ENCODE data around the gene POMGNT2.

Gene POMGNT2

DNA sequence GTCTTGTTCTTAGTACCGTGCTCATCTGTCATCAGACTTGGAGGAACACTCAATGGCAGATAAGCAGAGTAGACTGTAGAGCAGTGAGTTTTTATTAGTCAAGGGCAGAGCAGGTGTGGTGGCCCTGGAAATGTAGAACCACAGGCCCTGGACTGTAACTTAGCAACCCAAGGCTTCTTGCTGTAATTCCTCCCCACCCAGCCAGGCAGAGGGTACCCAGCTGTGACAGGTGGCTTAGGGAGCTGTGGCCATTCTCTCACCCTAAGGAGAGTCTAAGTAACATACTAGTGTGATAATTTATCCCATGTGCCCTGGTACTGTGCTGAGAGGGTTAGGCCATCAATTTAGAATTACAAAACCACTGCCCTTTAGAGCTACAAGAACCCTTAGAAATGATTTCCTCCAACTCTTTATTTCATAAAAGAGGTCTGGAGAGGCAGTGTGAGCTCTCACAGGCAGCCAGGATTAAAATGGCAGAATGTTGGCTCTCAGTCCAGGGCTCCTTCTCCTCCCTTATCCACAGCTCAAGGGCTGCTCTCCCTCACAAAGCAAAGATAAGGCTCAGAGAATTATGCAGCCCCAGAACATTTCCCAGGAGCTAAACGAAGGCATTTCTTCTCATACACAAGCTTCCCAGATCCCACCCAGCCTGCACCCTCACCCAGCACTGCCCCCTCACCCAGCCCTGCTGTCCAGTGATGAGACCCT is 3.0 kb downstream of the POMGNT2 start:
- no peak for DNase-seq (ENCODE audit: low read depth)

DNA sequence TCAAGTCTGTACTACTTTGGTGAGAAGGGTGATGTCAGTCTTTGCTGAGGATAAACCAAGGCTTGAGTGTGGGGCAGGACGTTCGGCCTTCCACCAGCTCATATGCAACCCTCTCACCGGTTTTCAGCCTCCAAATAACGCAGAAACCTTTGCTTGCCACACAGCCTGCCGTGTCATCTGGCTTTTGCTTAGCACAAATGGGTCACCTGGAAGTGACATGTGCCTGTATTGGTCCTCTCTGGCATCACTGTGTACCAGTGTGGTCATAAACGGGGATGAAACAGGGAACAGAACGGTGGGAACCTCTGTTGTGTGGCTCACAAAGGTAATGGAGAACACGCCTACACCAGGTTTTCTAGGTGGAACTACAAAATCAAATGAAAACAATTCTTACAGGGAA is 7.1 kb downstream of the POMGNT2 start:
- DNase-seq (ENCODE audit: low read depth): no peak

DNA sequence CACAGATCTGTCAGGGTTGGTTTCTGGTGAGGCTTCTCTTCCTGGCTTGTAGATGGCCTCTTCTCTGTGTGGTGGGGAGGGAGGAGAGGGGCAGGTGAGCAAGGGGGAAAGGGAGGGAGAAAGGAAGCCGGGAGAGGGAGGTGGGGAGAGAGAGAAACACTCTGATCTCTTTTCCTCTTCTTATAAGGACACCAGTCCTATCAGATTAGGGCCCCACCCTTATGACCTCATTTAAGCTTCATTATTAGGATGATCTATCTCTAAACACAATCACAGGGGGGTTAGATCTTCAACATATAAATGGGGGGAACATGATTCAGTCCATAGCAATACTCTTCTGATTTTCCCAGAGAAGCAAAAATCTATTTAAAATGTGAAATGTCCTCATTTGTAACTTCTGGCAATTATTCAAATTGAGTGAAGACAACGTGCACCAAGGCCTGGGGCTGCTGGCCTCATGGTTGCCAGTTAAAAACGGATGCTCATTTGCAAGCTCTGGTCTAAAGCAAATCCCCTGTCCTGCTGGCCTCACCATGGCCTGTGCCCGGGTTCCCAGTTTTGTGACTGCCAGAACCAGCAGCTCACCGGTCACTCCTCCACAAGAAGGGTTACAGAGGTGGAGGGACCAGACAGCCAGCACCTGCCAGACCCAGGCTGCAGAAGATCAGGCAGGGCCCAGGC is 8.3 kb downstream of the POMGNT2 start:
- no peak for DNase-seq (ENCODE audit: low read depth)

DNA sequence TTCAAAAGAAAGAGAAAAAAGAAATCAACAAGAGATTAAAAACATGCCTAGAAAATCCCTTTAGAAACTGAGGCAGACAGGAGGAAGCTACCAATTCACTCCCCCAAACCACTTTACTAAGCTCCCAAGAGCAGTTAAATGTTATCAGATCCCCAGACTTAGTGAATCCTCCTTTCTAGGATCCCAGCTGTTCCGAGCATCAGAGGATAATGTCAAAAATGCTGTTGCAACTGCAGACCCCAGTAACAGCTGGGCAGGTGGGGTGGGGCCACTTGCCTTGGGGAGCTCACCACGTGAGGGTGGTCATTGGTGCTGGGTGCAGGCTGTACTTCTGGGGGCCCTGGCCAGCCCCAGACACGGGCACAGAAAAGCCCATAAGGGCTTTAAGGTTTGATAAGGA is 9.1 kb downstream of the POMGNT2 start:
- DNase-seq (ENCODE audit: low read depth): no peak

DNA sequence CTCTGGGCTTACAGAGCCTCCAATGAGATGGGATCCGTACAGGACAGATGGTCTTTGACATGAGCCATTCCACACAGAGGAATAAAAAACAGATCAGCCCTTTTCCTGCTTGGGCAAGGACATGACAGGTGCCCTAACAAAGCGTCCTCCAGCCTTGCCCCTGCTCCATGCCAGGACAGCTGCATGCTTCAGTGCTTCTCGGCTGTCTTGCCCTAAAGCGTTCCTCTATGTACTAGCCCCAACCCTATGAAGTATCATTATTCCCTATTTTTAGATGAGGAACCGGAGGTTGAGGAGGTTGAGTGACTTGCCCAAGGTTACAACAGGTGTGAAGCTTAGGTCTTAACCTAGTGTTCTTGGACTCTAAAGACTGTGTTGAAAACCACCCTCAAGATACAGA is 10.5 kb downstream of the POMGNT2 start:
- no peak for DNase-seq (ENCODE audit: low read depth)

DNA sequence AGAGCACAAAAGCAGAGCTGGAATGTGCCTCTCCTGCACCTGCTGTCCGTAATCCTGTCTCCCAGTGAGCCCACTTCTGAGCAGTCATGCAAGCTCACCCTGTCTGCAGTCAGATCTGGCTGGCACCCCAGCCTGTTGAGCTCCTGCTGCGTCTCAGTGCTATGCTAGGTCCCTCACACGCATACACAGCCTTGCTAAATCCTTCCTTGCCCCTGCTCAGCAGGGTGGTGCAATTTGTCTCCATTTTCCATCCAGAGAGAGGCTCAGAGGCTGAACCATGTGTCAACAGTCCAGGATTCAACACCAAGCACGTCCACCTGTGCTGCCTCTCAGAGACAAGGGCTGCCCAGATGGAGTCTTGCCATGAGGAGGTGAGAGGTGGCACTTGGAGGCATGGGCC is 11.0 kb downstream of the POMGNT2 start:
- DNase-seq (ENCODE audit: low read depth): no peak

DNA sequence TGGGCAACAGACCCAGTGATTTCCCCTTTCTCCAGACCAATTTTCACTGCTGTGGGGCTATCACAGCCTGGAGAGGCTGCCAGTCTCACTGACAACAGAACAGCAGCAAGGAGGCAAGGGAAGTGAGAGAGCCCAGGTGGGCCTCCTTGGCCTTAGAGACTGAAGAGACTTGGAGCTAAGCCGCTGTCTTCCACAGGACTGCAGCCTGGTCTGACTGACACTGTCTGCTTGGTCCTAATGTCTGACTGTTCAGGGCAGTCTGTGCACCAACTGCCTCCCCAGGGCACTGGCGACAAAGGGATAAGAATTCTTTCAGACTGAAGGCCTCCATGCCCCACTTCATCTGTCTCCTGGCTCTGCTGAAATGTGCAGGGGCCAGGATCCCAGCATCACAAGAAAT is 11.5 kb downstream of the POMGNT2 start:
- no peak for DNase-seq (ENCODE audit: low read depth)

DNA sequence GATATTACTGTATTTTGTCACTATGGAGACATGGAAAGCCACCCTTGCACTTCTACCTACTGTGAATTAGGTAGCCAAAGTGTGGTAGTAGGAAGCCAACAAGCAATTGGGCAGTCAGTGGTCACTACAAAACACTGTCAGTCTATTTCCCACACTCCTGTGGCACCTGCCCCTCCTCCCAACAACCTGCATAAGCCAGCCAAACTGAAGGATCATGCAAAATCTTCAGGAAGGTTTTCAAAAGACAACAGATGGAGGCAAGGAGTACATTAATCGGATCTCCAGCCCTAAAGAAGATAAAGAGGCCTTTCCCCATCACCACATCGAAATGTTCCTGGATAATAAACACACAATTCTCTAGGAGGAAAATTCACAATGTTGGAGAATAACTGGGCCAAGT is 11.9 kb downstream of the POMGNT2 start:
- DNase-seq (ENCODE audit: low read depth): no peak

DNA sequence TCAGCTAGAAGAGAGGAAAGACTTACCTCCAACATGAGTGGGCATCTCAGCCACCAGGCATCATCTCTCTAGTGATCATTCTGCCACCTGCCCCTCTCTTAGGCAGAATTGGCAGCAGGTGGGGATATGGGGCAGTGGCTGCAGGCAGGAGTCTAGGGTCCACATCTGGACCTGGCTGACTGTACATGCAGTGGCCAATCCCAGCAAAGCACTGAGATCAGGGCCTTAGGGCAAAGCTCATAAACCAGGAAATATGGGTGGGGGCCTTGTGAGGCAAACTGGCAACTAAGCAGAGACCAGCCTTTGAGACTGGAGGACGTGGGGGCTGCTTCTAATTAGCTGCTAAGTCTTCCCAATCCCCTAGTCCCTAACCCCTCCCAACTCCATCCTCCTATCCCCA is 12.9 kb downstream of the POMGNT2 start:
- DNase-seq (ENCODE audit: low read depth): no peak

DNA sequence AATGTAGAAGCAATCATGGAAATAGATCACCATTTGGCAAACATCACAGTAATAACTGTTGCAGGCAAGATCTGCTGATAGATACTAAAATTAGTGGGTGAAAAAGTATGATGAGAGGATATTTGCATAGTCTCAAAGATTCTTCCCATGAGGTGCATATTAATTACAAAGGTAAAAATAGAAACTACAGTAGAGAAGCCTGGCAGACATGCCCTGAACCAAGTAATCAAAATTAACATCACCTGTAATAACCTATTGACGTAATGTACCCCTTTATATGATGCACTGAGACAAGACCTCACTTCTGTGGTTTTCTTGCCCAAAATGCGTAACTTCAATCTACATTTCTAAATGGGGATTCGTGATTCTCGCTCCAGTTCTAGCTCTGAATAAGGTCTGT is 14.4 kb downstream of the POMGNT2 start:
- no peak for DNase-seq (ENCODE audit: low read depth)

DNA sequence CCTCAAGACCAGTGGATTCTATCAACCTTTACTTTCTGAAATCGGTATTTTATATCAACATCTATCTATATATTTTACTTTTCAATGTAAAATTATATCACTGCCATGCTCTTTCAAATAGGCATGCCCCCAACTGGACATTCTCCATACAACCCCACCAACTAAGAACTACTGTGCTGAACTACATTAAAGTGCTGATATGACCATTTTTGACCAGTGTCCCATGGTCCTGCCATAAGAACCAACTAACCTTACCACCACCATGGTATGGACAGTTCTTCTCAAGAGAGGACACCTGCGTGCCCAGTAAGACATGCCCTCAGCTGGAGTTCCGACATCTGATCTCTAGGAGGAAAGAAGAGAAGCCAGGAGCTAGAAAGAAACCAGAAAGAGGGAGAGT is 15.6 kb downstream of the POMGNT2 start:
- DNase-seq (ENCODE audit: low read depth): no peak

DNA sequence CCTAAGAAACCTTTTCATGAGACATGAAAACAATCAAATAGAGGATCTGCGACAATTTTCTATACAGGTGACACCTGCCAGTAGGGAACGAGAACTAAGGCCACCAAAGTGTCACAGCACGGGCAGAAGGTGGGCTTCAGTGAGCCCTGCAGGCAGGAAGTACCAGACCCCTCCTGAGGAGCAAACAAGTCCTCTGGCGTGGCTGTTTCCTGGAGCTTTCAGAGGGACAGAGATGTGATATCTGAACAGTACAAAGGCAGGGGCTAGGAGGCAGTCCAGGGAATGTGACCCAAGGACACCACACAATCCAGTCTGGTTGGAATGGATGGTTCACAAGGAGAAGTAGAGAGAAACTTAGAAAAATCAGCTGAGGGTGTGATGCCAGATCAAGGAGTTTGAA is 16.8 kb downstream of the POMGNT2 start:
- no peak for DNase-seq (ENCODE audit: low read depth)

DNA sequence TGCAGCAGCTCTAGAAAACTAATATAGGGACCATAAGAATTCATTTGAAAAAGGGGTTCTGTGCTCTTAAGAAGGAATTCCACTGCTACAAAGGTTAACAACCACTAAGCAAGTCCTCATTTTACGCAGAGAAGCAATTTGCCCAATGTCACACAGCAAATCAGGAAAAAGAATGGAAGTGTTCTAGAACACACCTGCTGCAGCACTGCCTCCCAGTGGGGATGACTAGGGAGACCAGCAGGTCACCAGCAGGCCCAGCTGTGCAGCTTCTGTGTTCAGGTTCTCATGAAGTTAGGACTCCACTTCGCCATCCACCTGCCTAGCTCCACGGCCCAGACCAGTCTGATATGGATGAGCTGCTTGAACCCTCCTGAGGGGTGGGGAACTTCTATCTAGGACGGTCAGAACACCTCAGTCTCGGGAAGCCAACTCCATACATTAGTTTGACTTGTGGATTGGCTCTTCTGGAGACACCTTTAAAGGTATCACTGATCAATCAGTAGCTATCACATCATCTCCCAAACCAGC is 18.6 kb downstream of the POMGNT2 start:
- DNase-seq (ENCODE audit: low read depth): no peak

DNA sequence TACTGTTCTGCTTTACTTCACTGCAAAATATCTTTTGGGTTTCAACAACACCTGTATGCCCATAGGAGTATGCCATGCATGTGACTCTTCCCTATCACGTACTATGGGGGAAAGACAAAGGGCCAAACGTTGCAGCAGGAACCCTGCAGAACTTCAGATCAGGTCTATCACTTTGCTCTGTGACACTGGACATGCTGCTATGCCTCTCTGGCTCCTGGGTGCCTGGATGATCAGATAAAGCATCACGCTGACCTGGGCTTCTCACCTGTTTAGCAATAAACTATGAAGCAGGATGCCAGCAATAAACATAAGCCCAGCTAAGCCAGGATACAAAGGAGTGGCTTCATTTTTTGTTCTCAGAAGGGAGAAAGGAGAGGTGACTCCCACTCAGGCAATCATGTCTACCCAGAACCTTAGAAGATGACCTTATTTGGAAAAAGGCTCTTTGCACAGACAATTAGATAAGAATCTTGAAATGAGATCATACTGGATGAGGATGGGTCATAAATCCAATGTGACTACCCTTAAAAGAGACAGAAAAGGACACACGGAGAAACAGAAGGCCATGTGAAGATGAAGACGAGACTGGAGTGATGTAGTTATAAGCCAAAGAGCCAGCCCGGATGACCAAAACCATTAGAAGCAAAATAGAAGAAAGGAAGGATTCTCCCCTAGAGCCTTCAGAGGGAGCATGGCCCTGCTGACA is 19.3 kb downstream of the POMGNT2 start:
- DNase-seq (ENCODE audit: low read depth): no peak

DNA sequence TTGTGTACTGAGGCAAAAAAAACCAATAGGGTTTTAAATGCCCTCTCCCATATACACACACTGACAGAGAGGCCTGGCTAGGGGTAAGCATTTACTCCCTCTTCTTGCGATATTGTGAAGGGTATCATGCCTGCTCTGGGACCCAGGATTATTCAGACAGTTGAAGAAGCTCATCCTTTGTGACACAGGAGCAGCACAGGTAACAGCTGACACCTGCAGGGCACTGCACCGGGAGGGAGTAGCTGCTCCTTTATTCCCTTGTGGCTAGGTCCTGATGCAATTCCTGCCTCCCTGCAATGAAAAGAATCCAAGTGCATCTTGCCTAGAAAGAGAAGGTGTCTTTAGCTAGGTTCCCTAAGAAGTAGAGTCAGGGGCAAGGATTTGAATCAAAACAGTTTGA is 23.4 kb downstream of the POMGNT2 start:
- DNase-seq (ENCODE audit: low read depth): no peak

DNA sequence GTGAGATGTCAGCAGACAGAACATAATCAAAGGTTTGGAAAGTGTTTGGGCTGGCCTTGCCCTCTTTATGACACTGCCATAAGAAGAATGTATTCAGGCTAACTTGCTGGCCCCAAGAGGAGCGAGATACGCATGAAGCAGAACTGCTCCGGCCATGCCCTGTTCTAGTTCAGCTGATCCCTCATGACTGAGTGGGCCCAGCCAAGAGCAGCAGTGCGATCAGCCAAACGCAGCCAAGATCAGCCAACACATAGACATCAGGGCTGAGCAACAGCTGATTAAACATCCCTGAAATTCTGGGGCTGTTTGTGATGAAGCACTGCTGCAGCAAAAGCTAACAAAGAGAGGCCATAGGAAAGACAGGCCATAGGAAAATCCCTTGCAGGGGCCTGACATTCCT is 24.1 kb downstream of the POMGNT2 start:
- DNase-seq (ENCODE audit: low read depth): no peak

DNA sequence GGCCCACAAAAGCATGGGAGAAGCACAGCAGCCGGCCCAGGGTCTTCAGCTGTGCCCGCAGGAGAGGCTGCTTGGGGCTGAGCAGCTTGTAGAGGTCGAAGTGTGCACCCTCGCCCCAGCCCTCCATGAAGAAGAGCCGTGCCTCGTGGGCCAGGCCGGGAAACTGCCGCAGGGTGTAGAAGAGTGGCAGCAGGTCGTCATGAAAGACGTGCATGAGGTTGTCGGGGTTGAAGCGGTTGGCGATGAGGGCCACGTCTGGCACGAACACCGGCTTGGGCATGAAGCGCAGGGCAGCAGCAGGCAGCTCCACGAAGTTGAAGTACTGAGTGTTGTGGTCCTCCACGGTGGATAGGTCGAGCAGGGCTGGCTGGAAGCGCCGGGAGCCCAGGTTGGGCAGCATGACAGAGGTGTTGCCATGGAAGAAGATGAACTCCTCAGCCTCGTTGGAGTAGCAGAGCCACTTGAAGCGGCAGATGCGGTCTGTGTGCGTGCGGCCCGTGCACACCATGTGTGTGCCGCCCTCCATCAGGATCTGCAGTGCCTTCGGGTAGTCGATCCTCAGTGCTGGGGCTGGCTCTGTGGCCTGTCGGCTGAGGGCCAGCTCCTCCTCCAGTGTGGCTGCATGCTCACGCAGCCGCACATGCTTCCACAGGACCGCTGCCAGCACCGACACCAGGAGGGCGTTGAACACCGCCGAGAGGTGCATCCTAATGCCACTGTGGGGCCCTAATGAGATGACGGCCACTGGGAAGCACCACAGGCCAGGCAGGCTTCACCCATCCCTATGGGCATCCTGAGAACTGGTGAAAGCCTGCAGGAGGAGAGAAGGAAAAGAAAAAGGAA is 24.9 kb downstream of the POMGNT2 start:
- no peak for DNase-seq (ENCODE audit: low read depth)

DNA sequence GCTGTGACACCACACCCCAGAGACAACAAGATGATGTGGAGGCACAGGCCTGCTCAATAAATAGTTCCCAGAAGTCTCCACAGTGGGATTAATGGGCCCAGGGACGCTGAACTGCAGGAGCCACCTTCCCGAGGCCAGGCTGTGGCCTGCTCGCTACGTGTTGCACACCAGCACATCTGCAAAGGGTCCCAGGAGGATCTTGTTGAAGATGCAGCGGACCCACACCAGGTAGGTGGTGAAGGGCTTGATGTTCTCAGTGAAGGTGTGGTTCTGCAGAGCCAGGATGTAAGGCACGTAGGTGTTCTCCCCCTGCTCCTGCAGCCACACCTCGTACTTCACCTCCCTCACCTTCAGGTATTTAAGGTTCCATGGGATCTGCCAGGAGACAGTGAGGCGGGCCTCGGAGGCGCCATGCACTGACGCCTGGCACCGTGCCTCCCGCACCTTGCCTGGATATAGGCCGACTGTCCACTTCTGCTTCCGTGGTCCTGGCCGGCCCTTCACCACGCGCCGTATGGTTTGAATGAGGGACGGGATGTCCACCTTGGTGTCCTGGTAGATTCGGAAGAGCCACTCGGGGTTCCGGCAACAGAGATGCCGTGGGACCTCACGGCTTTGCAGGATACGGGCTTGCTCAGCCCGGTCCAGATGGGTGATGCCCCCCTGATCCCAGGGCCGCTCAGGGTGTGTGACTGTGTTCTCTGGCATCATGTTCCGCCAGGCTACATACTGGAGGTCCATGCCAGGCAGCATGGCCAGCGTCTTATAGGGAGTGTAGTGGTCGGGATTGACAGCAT is 26.1 kb downstream of the POMGNT2 start:
- DNase-seq (ENCODE audit: low read depth): no peak

DNA sequence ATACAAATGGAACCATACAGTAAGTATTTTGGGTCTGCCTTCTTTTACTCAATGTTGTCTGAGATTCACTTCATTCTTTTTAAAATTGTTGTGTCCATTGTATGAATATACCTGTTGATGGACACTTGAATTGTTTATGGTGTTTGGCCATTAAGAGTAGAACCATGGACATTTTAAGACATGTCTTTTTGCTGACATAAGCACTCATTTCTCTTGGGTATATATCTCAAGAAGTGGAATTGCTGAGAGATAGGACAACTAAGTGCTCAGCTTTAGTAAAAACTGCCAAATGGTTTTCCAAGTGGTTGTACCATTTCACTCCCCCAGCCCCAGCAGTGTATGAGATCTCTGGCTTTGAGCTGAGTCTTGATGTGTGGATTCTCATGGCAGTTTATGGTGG is 28.2 kb downstream of the POMGNT2 start:
- no peak for DNase-seq (ENCODE audit: low read depth)

DNA sequence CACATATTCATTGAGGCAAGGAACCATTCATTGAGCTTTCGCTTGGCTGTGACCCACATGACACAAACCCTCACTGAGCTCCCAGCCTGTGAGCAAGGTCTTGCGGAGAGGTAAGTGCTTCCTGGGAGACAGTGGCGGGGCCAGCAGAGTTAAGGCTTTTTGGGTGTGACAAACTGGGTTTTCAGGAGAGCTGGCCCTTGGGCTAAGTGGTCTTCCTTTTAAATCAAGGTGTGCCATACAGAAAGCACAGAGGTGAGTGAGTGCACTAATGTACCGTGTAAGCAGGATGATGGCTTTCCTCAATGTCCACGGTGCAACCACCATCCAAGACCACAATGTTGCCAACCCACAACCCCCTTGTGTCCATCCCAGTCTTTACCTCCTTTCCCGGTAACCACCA is 28.6 kb downstream of the POMGNT2 start:
- DNase-seq (ENCODE audit: low read depth): no peak

DNA sequence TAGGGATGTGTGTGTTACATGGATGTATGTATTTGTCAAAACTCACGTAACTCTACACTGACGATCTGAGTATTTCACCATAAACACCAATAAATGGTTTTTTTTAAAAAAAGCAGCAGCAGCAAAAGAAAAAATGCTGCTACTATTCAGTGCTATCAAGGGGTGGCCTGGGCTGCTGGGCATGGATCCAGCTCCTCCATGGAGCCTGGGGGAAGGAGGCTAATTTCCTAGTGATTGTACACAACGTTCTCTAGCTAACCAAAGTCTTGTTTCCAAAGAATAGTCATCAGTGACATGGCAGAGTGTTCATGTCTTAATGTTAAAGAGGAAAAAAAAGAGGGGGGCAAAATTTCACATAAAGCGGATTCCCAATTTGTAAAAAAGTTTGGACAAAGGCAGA is 29.0 kb downstream of the POMGNT2 start:
- no peak for DNase-seq (ENCODE audit: low read depth)
